Measurements from ENCODE around the gene KLB.
"Not testable (repeated sequence)": the region's sequence is repeated elsewhere in the genome, so short reads cannot be mapped to it uniquely, and the experiment has no call there.

The KLB gene

GRCh38 chr4:39427520-39428114 is 20.9 kb downstream of the KLB start:
- DNase-seq: no peak

- DNase-seq: no peak
Observed at GRCh38 chr4:39429476-39430334, 23.0 kb downstream of the KLB start.

- DNase-seq: no peak
Observed at GRCh38 chr4:39433878-39434492, 27.3 kb downstream of the KLB start.

GRCh38 chr4:39435659-39436563 is 29.2 kb downstream of the KLB start:
- DNase-seq: no peak

- DNase-seq: no peak
Observed at GRCh38 chr4:39441593-39441992, 34.9 kb downstream of the KLB start.

- no peak for DNase-seq
Observed at GRCh38 chr4:39442998-39443397, 36.3 kb downstream of the KLB start.

- DNase-seq: no peak
Observed at GRCh38 chr4:39446483-39446841, 39.7 kb downstream of the KLB start.

GRCh38 chr4:39446842-39447573 is 40.3 kb downstream of the KLB start:
- peak; percentile 36 for DNase-seq

- DNase-seq: no peak
Observed at GRCh38 chr4:39450618-39451017, 43.9 kb downstream of the KLB start.

GRCh38 chr4:39451423-39452023 is 44.8 kb downstream of the KLB start:
- no peak for DNase-seq

GRCh38 chr4:39452153-39452859 is 45.6 kb downstream of the KLB start:
- no peak for DNase-seq

GRCh38 chr4:39452860-39453587 is 46.3 kb downstream of the KLB start:
- DNase-seq: no peak

- DNase-seq: no peak
Observed at GRCh38 chr4:39453738-39454137, 47.0 kb downstream of the KLB start.

GRCh38 chr4:39455486-39455885 is 48.8 kb downstream of the KLB start:
- no peak for DNase-seq

- no peak for DNase-seq
Observed at GRCh38 chr4:39456946-39457763, 50.4 kb downstream of the KLB start.

GRCh38 chr4:39458161-39458504 is 51.4 kb downstream of the KLB start:
- DNase-seq: not testable (repeated sequence)

GRCh38 chr4:39458505-39459300 is 52.0 kb downstream of the KLB start, which contains the start of the genes LIAS and RPL9:
TSS of gene LIAS (plus strand) at chr4:39459056. CDS start at chr4:39459118, 62 bp downstream.
TSS of gene RPL9 (minus strand) at chr4:39458922. CDS start at chr4:39458439, 483 bp downstream.
- peak; percentile 96 for DNase-seq

GRCh38 chr4:39464886-39465501 is 58.3 kb downstream of the KLB start:
- DNase-seq: no peak

Measured in CD4-positive, alpha-beta T cell treated with Interleukin-4 for 4 hours (primary cell).